ENCODE data around the gene ENO2.

ENO2 gene

GRCh38 chr12:6912164-6912935 lies 2.0 kb upstream of the ENO2 start:
- TF ChIP-seq CTCF (IDR thresholded peaks at IDR 0.05; ENCODE audit: low read depth, low read length): no peak
- H3K4me3 ChIP-seq (replicated peaks in 1 of 2; ENCODE audit: low read depth in 2 of 2, low read length in 2 of 2): no peak overlapping the region

GRCh38 chr12:6914947-6915788 lies 788 bp downstream of the ENO2 start:
- H3K4me3 ChIP-seq (replicated peaks in 1 of 2; ENCODE audit: low read depth in 2 of 2, low read length in 2 of 2): peak overlapping the region; percentile 60 to 91
- DNase-seq (ENCODE audit: low read depth in 2 of 2): no peak
- TF ChIP-seq CTCF (IDR thresholded peaks at IDR 0.05; ENCODE audit: low read depth, low read length): no peak

More at GRCh38 chr12:6912164-6912935, 2.0 kb upstream of the ENO2 start:
- no peak for DNase-seq (ENCODE audit: low read depth in 2 of 2)

DNA sequence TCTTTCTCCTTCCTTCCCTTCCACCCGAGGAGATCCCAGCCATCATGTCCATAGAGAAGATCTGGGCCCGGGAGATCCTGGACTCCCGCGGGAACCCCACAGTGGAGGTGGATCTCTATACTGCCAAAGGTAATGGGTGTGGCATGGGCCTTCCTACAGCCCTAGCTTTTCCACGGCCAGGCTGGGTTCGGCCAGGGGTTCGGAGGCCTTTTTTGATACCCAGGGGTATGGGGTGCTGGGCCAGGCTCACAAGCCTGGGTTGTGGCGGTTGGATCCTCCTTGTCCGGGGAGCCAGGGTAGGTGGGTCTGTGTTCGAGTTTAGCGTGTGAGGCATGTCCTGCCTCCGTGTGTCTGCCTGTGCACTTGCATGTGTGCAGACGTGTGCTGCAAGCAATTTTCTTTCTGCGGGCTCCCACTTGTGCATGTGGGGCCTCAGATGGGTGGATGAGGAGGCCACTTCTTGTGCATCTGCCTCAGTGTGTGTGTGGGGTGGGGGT lies 1.5 kb downstream of the ENO2 start:
- no peak for DNase-seq (ENCODE audit: low read depth in 2 of 2)
- no peak for TF ChIP-seq CTCF (IDR thresholded peaks at IDR 0.05; ENCODE audit: low read depth, low read length)
- peak overlapping the region in 1 of 2 donors; percentile 91 for H3K4me3 ChIP-seq (replicated peaks in 1 of 2; ENCODE audit: low read depth in 2 of 2, low read length in 2 of 2)

DNA sequence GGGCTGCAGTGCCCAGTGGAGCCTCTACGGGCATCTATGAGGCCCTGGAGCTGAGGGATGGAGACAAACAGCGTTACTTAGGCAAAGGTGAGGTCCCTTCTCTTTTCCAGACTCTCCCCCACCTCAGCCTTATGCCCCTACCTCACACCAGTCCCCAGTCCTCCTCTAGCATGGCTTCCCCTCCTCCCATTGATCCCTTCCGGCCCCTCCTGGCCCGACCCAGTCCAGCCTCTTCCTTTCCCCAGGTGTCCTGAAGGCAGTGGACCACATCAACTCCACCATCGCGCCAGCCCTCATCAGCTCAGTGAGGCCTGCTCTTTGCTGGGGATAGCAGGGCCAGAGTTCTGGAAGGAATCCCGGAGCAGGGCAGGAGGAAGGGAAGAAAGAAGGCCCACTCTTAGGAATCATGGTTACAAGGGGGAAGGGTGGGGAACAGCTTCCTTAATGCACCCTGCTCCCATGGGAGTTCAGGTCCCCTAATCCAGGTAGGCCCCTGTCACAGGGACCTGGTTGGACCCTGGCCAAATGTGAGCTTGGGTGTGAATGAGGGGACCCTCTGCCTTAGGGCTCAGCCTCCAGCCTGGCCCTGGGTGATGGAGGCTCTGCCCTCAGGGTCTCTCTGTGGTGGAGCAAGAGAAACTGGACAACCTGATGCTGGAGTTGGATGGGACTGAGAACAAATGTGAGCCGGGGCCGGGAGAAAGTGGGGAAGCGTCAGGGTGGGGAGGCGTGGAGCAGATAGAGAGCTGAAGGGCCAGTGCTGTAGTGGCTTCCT lies 2.2 kb downstream of the ENO2 start:
- no peak overlapping the region for H3K4me3 ChIP-seq (replicated peaks in 1 of 2; ENCODE audit: low read depth in 2 of 2, low read length in 2 of 2)
- no peak for TF ChIP-seq CTCF (IDR thresholded peaks at IDR 0.05; ENCODE audit: low read depth, low read length)
- DNase-seq (ENCODE audit: low read depth in 2 of 2): no peak

DNA sequence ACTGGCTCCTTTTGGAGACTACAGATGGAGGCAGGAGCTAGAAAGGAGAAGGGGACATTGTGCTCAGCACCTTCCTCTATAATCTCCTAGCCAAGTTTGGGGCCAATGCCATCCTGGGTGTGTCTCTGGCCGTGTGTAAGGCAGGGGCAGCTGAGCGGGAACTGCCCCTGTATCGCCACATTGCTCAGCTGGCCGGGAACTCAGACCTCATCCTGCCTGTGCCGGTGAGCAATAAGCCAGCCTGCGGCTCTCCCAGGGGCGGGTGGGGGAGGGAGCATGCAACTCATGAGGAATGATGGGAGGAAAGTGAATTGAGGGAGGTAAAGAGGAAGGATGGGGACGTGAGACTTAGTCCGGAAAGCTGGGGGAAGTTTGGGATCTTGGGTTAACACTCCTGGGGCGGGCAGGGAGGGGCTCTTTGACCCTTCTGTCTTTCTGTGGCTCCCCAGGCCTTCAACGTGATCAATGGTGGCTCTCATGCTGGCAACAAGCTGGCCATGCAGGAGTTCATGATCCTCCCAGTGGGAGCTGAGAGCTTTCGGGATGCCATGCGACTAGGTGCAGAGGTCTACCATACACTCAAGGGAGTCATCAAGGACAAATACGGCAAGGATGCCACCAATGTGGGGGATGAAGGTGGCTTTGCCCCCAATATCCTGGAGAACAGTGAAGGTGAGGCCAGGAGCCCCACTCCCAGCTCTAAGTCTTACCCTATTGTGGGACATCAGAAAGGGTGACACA lies 3.3 kb downstream of the ENO2 start:
- TF ChIP-seq CTCF (IDR thresholded peaks at IDR 0.05; ENCODE audit: low read depth, low read length): no peak

GRCh38 chr12:6919588-6919987 lies 5.2 kb downstream of the ENO2 start:
- DNase-seq (ENCODE audit: low read depth in 2 of 2): no peak
- TF ChIP-seq CTCF (IDR thresholded peaks at IDR 0.05; ENCODE audit: low read depth, low read length): no peak

More for the DNA sequence above, 3.3 kb downstream of the ENO2 start:
- peak in 1 of 2 donors; percentile 62 for DNase-seq (ENCODE audit: low read depth in 2 of 2)
- H3K4me3 ChIP-seq (replicated peaks in 1 of 2; ENCODE audit: low read depth in 2 of 2, low read length in 2 of 2): no peak overlapping the region

More at GRCh38 chr12:6919588-6919987, 5.2 kb downstream of the ENO2 start:
- no peak overlapping the region for H3K4me3 ChIP-seq (replicated peaks in 1 of 2; ENCODE audit: low read depth in 2 of 2, low read length in 2 of 2)
